HepG2 (cell line): ENCODE measurements around the gene EEA1. TPM values are rescaled to one million over a fixed set of nuclear protein-coding genes. Genes with fewer than 3 reads are reported as not detected.

Source experiments
- ATAC-seq: fragments of 200-7000 bp; cut with Tn5 transposase; 3 replicates; pipeline ENCODE4 v1.9.1; 2020; ENCODE audit warnings: mild to moderate bottlenecking, moderate library complexity
- BruUV-seq: library from RNA; stranded (reverse); fragments of 400-500 nt; replicated peaks from 2 replicates; lab custom pipeline; 2021; lab: Mats Ljungman, UMichigan
- CTCF ChIA-PET: fragments of 300-600 bp; formaldehyde crosslinking; extraction: SDS; loops from one replicate; lab custom pipeline; 2021; ENCODE audit warnings: low total read pairs, inconsistent platforms, low intra/inter-chr PET ratio; lab: Yijun Ruan, JAX
- POLR2A ChIA-PET: fragments of 350-600 bp; sonication (Branson Sonifier 250); formaldehyde crosslinking; loops from one replicate; lab custom pipeline; 2020; ENCODE audit warnings: antibody characterized with exemption, inconsistent platforms; lab: Yijun Ruan, JAX
- DNase-seq: peaks from one replicate; pipeline ENCODE4 v3.0.0-alpha.2; 2015; ENCODE audit warnings: low spot score
- FAIRE-seq: peaks from 3 replicates; lab custom pipeline; 2011; peaks lifted over from hg19 to GRCh38; lab: Jason Lieb, UNC
- H2AFZ ChIP-seq: one replicate; pipeline ENCODE4 v1.6.1; 2011; ENCODE audit warnings: low read length, inconsistent platforms
- H3K27ac ChIP-seq: fragments of 300-600 bp; 3 replicates; pipeline ENCODE4 v1.8.0; 2011; ENCODE audit warnings: mixed run types, mild to moderate bottlenecking, mixed read lengths, low read length, inconsistent platforms; ENCODE audit not compliant: insufficient read depth; ENCODE audit errors: extremely low read length
- H3K27me3 ChIP-seq, 2 experiments: fragments of 200-600 bp in 1 of 2; 2 replicates in 1 of 2; 3 replicates in 1 of 2; pipeline versions ENCODE4 v1.6.0 to v1.8.0; 2011; ENCODE audit warnings: low read length in 2 of 2, mild to moderate bottlenecking in 2 of 2, moderate library complexity in 2 of 2, inconsistent platforms in 1 of 2; ENCODE audit not compliant: insufficient read depth in 2 of 2, control insufficient read depth in 1 of 2
- H3K36me3 ChIP-seq, 2 experiments: fragments of 200-600 bp in 1 of 2; replicated peaks in 1 of 2; 2 replicates in 1 of 2; 3 replicates in 1 of 2; pipeline versions ENCODE4 v1.5.1 to v1.8.0; 2011; ENCODE audit warnings: low read length in 2 of 2, inconsistent platforms in 1 of 2; ENCODE audit not compliant: insufficient read depth in 2 of 2, control insufficient read depth in 1 of 2
- H3K4me1 ChIP-seq: 2 replicates; pipeline ENCODE4 v1.5.1; 2012; ENCODE audit warnings: low read length, inconsistent platforms; ENCODE audit not compliant: insufficient read depth
- H3K4me2 ChIP-seq: 2 replicates; pipeline ENCODE4 v1.6.0; 2011; ENCODE audit warnings: low read depth, low read length, inconsistent platforms
- H3K4me3 ChIP-seq, 3 experiments: fragments of 200-600 bp in 1 of 3; sonication (generic), shearing (Covaris generic) in 1 of 3; replicated peaks in 1 of 3; 2 replicates each; pipeline ENCODE4 v1.5.1; 2011 to 2016; ENCODE audit warnings: low read length in 3 of 3, inconsistent platforms in 2 of 3, low read depth in 2 of 3, mild to moderate bottlenecking in 2 of 3, control low read depth in 1 of 3, mixed read lengths in 1 of 3; ENCODE audit not compliant: insufficient read depth in 1 of 3
- H3K79me2 ChIP-seq: one replicate; pipeline ENCODE4 v1.6.1; 2011; ENCODE audit warnings: low read length, inconsistent platforms; ENCODE audit not compliant: insufficient read depth
- H3K9ac ChIP-seq: 2 replicates; pipeline ENCODE4 v1.6.0; 2011; ENCODE audit warnings: mild to moderate bottlenecking, low read depth, low read length, inconsistent platforms; ENCODE audit not compliant: insufficient read depth
- H3K9me3 ChIP-seq: 2 replicates; pipeline ENCODE4 v1.5.1; 2012; ENCODE audit warnings: mild to moderate bottlenecking, low read length
- H4K20me1 ChIP-seq: 2 replicates; pipeline ENCODE4 v1.6.0; 2011; ENCODE audit warnings: inconsistent platforms, mild to moderate bottlenecking, low read length, moderate library complexity; ENCODE audit not compliant: insufficient read depth
- NCOA5 ChIP-seq: sonication (generic); formaldehyde crosslinking; IDR thresholded peaks from 2 replicates; pipeline ENCODE4 v1.4.0; 2020; ENCODE audit warnings: missing genetic modification reagents
- ZEB1 ChIP-seq: IDR thresholded peaks from 2 replicates; pipeline ENCODE4 v1.6.1; 2012; ENCODE audit warnings: mild to moderate bottlenecking, low read depth, inconsistent platforms; ENCODE audit not compliant: insufficient replicate concordance
- ZNF143 ChIP-seq: sonication (generic); formaldehyde crosslinking; IDR thresholded peaks from 2 replicates; pipeline ENCODE4 v1.4.0; 2020; ENCODE audit warnings: missing genetic modification reagents
- ZNF232 ChIP-seq: sonication (generic); formaldehyde crosslinking; IDR thresholded peaks from 2 replicates; pipeline ENCODE4 v1.4.0; 2020; ENCODE audit warnings: missing genetic modification reagents, borderline replicate concordance
- WGBS: methylation state at CpG from one replicate; pipeline ENCODE4 v1.1.6; 2017; ENCODE audit warnings: low lambda C conversion rate; 5-methylcytosine and 5-hydroxymethylcytosine counted together
- in situ Hi-C: cut with HindIII; loops from 2 replicates; pipeline ENCODE4 v1.10.0; 2017; ENCODE audit warnings: low pct_unique_long_range_greater_than_20kb; ENCODE audit not compliant: extremely low pct_ligation_motif_present
- intact Hi-C: fragments of 100-400 bp; cut with micrococcal nuclease; formaldehyde crosslinking; loops from one replicate; pipeline ENCODE4 v1.10.0; 2022; ENCODE audit not compliant: unreplicated experiment
- polyA plus RNA-seq, 8 experiments: library from polyadenylated mRNA; depleted of rRNA in 3 of 8; stranded (reverse) in 7 of 8; unstranded in 1 of 8; fragments of >200 nt; fragmentation: Illumina TruSeq in 4 of 8; extraction: Trizol in 4 of 8; gene quantifications; 2 replicates each; pipeline versions ENCODE4 v1.2.1 to v1.2.3, GENCODE V29; 2011 to 2016; ENCODE audit warnings: low read depth in 4 of 8, missing spikeins in 1 of 8, mixed read lengths in 1 of 8; ENCODE audit not compliant: insufficient read depth in 1 of 8
- total RNA-seq, 5 experiments: library from RNA; depleted of rRNA; stranded (reverse); fragments of >200 nt; fragmentation: Illumina TruSeq; extraction: Trizol; gene quantifications; 2 replicates each; pipeline ENCODE4 v1.2.3, GENCODE V29; 2016; ENCODE audit warnings: low read depth in 1 of 5
- TF ChIP-seq, protein P1 (sequence below): sonication (generic); formaldehyde crosslinking; IDR thresholded peaks from 2 replicates; pipeline ENCODE4 v1.9.0; 2022; ENCODE audit warnings: low read depth, missing genetic modification reagents
- TF ChIP-seq, protein P2 (sequence below): sonication (generic); formaldehyde crosslinking; IDR thresholded peaks from 2 replicates; pipeline ENCODE4 v1.4.0; 2020; ENCODE audit warnings: missing genetic modification reagents

The EEA1 gene
- total and polyA plus RNA-seq, 2 of the 13 experiments (the other 11 are each of a cell fraction or from before 2014, with no cell fraction given), result 5.0 to 19.3 TPM

GRCh38 chr12:92733181-92733580 is 195.9 kb downstream of the EEA1 start:
- Histone ChIP-seq H3K4me1 (no peaks in the 10 kb centered on the region), H4K20me1 (no peaks in the 10 kb centered on the region), H3K36me3 (no peaks in the 10 kb centered on the region), H2AFZ (no peak overlapping the region), H3K4me2 (no peak overlapping the region), H3K79me2 (no peaks in the 10 kb centered on the region), H3K27ac (no peak overlapping the region)
- DNase-seq (no peak), FAIRE-seq (no peak)
- in situ Hi-C loops, result no loop called here
- TF ChIP-seq ZEB1 (no peak), NCOA5 (CRISPR knock-in tag) (no peak), ZNF143 (no peak), ZNF232 (CRISPR knock-in tag) (no peak)
- TF ChIP-seq, protein P1, sequence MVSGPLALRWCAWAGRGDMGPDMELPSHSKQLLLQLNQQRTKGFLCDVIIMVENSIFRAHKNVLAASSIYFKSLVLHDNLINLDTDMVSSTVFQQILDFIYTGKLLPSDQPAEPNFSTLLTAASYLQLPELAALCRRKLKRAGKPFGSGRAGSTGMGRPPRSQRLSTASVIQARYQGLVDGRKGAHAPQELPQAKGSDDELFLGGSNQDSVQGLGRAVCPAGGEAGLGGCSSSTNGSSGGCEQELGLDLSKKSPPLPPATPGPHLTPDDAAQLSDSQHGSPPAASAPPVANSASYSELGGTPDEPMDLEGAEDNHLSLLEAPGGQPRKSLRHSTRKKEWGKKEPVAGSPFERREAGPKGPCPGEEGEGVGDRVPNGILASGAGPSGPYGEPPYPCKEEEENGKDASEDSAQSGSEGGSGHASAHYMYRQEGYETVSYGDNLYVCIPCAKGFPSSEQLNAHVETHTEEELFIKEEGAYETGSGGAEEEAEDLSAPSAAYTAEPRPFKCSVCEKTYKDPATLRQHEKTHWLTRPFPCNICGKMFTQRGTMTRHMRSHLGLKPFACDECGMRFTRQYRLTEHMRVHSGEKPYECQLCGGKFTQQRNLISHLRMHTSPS (CRISPR knock-in tag), result no peak
- TF ChIP-seq, protein P2, sequence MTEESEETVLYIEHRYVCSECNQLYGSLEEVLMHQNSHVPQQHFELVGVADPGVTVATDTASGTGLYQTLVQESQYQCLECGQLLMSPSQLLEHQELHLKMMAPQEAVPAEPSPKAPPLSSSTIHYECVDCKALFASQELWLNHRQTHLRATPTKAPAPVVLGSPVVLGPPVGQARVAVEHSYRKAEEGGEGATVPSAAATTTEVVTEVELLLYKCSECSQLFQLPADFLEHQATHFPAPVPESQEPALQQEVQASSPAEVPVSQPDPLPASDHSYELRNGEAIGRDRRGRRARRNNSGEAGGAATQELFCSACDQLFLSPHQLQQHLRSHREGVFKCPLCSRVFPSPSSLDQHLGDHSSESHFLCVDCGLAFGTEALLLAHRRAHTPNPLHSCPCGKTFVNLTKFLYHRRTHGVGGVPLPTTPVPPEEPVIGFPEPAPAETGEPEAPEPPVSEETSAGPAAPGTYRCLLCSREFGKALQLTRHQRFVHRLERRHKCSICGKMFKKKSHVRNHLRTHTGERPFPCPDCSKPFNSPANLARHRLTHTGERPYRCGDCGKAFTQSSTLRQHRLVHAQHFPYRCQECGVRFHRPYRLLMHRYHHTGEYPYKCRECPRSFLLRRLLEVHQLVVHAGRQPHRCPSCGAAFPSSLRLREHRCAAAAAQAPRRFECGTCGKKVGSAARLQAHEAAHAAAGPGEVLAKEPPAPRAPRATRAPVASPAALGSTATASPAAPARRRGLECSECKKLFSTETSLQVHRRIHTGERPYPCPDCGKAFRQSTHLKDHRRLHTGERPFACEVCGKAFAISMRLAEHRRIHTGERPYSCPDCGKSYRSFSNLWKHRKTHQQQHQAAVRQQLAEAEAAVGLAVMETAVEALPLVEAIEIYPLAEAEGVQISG (CRISPR knock-in tag), result no peak
- TF ChIP-seq, all 625 proteins: peak for 0
- no peak overlapping the region for H3K4me3 ChIP-seq
- WGBS, result 63% methylated on average over 6 of the region's 6 CpGs
- no peaks in the 10 kb centered on the region for H3K9me3 ChIP-seq
- intact Hi-C loops, result no loop called here
- POLR2A ChIA-PET, result no interaction called here
- no peak overlapping the region for H3K9ac ChIP-seq
- no TSS peak for BruUV-seq
- CTCF ChIA-PET, result no interaction called here
- ATAC-seq, result no peak
- H3K27me3 ChIP-seq, result peaks cover 0 to 13% of the 10 kb centered on the region in 2 experiments; a peak in 2 of 5 replicates
